HG03196 (cell line): ENCODE measurements around the gene EHMT1.

Experiments
- ATAC-seq: cut with Tn5 transposase; IDR thresholded peaks from one replicate; pipeline ENCODE4 v1.9.1; 2021; ENCODE audit not compliant: unreplicated experiment

Gene EHMT1

DNA sequence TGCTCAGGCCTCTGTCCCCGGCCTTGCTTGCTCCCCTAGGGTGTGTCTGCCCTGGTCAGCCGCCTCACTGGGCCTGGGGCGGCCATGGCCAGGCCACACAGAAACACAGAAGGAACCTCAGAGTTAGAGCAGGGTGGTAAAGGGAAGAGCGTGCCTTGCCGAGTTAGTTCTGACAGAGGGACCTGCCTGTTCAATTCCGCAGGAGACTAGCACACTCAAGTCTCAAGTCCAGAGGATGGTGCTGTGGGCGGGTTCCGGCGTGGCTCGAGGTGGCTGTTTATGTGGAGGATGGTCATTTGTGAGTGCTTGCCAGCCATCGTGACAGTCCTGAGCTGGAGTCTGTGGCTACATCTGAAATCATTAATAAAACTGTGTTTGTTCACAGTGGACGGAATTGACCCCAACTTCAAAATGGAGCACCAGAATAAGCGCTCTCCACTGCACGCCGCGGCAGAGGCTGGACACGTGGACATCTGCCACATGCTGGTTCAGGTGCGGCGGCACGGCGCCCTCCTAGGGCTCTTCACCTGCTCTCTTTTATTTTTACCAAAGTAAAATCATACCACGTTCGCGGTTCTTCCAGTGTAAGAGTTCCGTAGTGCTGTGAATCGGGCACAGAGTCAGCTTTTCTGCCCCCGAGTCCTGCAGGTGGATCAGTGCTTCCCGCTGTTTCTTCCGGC is 163.2 kb downstream of the EHMT1 start:
- no peak for ATAC-seq

DNA sequence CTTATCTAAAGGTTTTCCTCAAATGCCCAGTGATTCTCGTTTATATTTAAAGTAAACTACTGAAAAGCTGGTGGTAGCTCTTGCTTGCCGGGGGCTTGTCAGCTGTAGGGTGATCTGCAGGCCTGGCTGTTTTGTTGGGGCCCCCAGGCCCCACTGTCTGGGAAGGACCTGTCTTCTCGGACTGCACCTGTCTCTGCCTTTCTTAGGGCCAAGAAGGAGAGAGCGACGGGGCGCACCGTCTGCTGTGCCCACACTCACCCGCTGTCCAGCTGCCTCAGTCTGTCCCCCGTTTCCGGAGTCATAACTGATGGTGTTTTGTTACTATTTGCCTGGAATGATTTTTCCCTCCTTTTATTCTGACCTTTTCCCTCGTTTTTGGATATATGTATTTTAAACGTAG is 164.7 kb downstream of the EHMT1 start:
- no peak for ATAC-seq

DNA sequence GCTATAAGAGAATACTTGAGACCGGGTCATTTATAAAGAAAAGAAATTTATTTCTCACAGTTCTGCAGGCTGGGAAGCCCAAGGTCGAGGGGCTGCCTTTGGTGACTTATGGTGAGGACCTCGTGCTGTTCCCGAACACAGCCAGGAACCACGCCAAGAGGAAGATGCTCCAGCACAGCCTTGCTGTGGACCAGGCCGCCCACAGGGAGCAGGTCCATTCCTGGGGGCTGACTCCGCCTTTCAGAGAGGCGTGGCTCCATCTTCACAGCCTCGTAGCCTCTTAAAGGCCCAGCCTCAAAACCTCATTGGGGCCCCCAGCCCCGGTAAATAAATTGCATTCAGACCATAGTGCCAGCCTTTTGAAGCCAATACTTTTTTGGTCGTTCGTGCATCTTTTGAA is 165.2 kb downstream of the EHMT1 start:
- no peak for ATAC-seq

DNA sequence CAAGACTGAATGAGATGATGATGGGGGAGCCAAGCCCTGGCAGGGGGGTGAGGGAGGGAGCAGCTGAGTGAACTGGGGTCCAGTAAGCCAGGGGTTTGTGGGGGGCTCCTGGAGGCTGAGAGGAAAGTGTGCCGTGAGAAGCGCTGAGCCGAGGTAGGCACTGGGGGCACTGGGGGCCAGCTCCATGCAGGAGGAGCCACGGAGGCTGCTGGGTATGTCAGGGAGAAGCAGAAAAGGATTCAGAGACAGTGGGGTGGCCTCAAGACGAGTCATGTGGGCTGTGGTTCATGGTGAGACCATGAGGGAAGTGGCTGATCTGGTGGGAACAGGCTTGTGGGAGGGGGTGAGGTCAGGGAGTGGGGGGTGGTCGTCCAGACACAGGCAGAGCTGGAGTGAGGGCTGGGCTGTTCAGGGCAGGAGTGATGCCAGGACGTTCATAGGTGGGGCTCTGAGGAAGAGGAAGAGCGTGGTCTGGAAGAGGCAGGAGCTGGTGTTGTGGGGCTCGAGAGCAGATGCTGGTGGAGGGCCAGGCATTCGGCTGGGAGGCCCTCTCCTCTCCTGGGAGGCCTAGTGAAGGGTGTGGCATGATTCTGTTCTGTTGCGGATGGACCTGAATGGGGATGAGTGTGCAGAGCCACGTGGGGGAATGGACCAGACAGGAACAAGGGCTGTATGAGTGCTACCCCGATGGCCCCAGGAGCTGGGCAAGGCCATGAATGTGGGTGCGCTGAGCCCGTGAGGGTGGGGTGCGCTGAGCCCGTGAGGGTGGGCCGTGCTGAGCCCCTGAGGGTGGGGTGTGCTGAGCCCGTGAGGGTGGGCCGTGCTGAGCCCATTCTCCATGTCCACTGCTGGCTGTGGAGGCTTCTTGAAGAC is 166.1 kb downstream of the EHMT1 start:
- no peak for ATAC-seq

DNA sequence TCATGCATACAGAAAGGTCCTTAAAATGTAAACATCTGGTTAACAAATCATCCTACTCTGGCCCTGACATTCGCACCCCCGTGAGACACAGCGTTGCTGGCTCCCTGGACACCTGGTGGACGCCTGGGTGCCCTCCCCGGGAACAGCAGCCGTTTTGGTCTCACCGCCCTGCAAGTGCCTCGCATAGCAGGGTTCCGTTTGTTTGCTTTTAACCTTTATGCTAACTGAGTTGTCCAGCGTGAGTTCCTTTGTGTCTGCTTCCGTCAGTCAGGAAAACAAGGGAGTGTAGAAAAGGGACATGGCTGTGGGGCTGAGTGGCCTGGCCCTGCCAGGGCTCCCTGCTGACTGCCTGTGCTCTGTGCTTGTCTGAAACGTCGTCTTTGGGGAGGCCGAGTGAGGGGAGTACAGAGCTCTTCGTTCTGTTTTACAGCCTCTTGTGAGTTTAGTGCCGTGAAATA is 166.9 kb downstream of the EHMT1 start:
- no peak for ATAC-seq

DNA sequence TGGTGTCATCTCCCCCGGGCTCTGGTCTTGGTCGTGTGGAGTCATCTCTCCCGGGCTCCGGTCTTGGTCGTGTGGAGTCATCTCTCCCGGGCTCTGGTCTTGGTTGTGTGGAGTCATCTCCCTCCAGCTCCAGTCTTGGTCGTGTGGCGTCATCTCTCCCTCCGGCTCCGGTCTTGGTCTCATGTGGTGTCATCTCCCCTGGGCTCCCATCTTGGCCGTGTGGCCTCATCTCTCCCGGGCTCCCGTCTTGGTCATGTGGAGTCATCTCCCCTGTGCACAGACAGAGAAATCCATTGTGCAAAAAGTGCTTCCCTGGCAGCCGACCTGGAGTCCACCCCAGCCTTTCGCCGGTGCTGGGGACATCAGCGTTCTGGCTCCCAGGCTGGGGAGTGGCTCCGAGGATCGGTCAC is 167.7 kb downstream of the EHMT1 start:
- ATAC-seq = no peak

DNA sequence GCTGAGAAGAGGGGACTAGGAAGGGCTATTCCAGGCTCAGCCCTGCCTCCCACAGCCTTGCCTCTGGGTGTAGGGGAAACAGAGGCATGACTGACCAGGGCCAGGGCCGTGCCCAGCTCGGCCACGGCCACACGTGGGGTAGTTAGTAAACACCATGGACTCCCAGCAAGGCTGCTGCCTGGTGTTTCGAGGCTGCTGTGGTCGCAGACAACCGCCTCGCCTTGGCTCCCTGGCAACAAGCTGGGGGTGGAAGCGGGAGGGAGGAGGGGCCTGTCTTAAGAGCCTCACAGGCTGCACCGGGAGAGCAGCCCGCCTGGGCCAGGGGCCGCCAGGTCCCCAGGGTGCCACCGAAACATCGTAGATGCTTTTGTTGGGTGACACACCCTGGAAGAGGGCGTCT is 168.6 kb downstream of the EHMT1 start:
- ATAC-seq = no peak

DNA sequence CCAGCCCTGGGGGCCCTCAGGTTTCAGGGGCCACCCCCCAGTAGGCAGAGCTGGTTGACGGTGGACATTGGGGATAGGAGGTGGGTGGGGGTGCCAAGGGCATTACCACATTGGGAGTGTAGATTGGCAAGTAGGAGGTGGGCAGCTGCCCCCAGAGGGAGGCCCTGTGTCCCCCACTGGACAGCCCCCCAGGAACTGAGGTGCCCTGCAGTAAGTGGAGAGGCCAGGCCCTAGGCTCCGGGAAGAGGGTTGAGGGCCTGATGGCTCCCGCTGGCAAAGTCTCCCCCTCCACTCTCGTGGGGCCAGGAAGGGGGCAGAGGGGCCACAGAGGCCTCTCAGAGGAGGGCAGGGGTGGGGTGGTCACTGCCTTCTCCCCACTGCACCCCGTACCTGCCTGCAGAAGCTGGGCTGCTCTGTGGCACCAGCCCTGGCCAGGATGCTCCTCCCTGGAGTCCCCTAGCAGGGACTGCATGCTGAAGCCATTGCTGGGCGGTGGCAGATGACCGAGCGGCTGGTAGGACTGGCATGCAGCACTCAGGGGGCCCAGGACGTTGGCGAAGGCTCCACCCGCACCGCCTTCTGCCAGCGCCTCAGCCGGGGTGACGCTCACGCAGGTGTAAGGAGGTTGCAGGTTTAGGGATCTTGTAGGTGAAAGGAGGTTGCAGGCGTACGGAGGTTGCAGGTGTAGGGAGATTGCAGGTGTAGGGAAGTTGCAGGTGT is 169.1 kb downstream of the EHMT1 start:
- no peak for ATAC-seq

DNA sequence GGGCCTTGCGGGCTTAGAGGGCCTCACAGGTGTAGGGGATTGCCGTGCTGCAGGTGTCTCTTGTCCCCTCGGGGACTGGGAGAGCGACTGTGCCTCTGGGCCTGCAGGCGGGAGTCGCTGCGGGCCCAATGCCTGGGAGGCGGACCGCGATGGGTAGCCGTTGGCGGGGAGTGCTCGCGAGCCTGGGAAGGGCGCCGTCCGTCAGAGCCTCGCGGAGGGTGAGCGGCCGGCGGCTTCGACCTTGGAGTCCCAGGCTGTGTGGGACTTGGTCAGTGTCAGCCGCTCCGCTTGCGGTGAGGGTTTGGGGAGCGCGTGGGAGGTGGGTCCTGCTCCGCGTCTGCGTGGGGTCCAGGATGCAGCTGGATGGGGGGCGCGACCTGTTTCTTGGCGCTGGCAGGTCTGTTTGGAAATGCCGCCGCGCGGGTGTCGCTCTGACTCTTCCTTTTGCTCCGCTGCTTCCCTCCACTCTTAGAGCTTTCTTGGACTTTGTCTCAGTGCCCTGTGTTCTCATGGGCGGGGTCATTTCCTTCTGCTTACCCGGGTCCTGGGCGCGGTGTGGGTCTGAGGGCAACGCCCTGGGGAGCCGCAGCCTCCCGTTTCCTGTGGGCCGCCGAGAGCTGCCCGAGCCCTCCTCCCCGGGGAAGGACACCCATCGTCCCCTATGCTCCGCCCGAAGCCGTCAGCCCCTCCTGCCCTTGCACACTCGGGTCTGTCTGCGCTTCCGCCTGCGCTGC is 169.9 kb downstream of the EHMT1 start:
- ATAC-seq = no peak

DNA sequence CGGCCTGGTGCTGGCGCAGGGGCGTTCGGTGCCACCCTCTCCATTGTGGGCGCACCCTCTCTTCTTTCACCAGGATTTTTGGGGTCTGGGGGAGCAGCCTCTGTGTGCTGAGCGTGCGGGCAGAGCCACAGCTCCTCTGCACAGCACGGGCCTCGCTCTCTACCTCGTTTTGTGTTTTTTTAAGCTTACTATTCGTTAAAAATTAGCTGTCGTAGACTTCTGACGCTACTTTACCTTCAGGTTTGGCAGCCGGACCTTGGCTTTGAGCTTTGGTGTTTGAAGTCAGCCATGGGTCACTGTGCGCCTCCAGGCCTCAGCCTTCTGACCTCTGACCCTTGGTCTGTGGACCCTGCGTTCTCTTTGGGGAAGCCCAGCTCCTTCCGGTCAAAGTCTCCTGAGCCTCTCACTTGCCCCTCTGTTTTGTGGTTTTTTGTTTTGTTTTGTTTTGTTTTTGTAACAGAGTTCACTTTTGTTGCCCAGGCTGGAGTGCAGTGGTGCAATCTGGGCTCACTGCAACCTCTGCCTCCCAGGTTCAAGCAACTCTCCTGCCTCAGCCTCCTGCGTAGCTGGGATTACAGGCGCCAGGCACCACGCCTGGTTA is 170.6 kb downstream of the EHMT1 start:
- ATAC-seq = no peak

DNA sequence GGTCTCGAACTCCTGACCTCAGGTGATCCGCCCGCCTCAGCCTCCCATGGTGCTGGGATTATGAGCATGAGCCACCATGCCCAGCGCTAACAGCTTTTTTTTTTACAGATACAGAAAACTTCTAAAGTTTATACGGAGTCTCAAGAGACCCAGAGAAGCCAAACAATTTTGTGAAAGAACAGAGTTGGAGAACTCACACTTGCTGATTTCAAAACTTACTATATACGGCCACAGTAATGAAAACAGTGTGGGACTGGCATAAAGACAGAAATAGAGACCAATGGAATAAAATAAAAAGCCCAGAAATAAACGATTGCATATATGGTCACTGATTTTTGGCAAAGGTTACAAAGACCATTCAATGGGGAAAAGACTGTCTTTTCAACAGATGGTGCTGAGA is 173.1 kb downstream of the EHMT1 start:
- no peak for ATAC-seq

DNA sequence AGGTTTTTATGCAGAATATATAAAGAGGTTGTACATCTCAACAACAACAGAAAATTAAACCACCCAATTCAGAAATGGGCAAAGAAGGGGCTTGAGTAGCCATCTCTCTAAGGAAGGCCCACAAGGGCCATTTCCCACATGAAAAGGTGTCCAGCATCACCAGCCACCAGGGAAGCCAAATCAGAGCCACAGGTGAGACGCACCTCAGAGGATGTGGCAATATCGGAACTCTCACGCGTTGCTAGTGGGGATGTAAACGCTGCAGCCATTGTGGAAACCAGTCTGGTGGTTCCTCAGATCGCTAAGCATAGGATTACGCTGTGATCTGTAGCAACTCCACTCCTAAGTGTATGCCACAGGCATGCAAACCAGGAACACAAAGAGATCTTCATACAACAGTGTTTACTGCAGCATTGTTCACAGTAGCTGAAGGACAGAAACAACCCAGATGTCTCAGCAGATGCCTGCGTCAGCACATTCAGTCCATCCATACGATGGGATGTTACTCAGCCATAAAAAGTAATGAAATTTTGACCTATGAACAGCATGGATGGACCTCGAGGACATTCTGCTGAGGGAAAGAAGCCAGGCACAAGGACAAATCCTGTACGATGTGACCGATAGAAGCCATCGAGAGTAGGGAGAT is 174.5 kb downstream of the EHMT1 start:
- ATAC-seq = no peak

DNA sequence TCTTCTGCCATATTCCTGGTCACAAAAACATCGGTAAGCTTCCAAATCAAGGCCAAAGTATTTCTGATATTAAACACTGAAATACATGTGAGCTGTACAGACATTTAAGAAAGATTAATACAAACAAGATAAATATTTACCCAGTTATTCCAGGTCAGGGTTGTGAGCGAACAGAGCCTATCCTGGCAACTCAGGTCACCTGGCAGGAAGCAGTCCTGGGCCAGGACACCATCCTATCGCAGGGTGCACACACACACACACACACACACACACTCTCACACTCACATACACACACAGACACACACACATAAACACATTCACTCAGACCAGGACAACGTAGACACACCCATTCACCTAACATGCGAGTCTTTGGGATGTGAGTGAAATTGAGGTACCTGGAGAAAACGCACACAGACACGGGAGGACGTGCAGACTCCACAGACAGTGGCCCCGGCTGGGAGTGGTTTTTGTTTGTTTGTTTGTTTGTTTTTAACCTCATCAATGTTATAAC is 176.4 kb downstream of the EHMT1 start:
- no peak for ATAC-seq

DNA sequence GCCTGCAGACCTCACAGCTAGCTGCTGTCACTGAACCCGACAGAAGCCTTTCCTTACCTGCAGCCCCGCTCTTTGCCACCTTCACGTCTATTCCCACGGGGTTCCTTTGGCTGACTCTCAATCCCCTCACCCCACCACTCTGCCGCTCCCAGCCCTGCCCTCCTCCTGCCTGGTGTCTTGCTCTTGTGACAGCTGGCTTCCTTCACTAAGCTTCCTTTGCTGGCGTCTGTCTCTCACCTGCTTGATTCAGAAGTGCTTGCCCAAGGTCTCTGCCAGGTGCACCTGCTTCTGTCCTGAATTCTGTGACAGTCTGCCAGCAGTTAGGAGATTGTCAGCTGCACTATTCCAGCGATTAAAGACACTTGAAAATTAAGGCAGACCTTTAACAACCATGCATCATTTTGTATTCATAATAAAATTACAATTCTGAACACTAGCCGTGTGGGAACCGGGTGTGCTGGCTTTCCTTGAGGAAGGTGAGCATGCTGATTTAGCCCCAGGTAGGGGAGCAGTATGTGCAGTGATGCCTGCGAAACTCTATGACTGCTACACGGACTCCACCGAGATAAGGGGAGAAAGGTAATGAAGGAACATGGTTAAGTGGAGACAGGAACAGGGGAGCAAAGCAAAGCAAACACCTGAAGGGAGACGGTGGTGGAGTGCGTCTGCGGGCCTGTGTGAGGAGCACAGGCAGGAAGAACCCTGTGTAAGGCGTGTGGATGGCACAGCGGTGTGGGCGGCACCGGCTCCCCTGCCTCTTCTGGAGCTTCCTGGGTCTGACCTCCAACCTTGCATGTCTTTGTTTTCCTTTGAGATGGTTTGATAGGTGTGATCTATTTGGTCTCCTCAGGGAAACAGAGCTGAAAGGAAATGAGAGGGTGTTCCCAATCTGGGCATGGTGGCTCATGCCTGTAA is 178.7 kb downstream of the EHMT1 start:
- ATAC-seq = no peak

DNA sequence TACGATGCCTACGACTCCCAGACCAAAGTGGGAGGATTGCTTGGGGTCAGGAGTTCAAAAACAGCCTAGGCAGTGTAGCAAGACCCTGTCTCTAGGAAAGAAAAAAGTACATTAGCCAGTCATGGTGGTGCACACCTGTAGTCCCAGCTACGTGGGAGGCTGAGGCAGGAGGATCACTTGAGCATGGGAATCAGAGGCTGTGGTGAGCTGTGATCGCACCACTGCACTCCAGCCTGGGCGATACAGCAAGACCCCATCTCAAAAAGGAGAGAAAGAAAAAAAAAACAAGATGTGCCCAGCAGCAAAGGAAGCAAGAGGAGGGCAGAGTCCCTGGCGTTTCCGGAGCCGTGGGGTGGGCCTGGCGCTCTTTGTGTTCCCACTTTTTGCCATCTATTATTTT is 179.3 kb downstream of the EHMT1 start:
- ATAC-seq = no peak

DNA sequence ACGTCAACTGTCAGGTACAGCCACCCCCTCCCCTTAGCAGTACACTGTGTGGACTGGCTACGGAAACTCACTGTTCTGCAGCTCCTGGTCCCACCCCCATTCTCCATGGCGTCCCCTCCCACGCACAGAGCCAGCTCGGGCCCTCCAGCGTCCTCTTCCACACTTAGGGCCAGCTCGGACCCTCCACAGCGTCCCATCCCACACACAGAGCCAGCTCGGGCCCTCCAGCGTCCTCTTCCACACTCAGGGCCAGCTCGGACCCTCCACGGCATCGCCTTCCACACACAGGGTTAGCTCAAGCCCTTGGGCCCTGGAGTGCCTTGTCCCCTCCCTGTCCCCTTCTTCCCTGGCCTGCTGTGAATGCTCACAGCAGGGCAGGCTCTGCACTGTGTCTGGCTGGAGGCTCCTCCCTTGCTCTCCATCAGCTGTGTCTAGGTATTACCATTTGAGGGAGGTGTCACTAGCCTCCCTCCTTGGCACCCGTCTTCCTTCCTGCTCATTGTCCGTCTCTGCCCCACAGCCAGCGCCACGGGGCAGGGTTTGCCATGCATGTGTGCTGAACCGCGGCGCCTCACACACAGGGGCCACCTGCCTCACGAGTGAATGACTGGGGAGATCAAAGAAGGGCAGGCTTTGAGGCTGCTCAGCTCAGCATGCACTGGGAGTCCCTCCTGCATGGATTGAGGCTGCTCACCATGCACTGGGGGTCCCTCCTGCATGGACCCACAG is 180.3 kb downstream of the EHMT1 start:
- ATAC-seq = no peak

DNA sequence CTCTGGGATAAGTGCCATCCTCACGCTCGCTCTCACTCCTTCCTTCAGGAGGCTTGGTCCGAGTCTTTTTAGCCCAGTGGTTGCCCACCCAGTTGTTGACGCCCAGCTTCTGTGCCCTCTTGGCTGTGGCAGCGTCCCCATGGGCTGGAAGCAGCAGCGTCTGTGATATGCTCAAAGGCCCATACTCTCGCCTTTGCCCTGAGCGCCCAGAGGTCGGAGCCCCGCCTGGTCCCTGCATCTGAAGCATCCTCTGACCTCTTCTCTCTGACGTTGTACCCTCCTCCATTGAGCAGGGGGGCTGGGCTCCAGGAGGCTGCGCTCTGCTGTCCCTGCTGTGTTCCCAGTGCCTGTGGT is 180.8 kb downstream of the EHMT1 start:
- ATAC-seq = no peak
